Measurements from ENCODE around the gene CLHC1. TPM values are rescaled to one million over a fixed set of nuclear protein-coding genes. Genes with fewer than 3 reads are reported as not detected.

Gene CLHC1
- total and polyA plus RNA-seq, 10 of the 15 experiments (the other 5 are each of a cell fraction or from before 2014, with no cell fraction given) = 2.6 to 6.8 (median 4.7) TPM

GRCh38 chr2:55268907-55269644 is 37.0 kb upstream of the CLHC1 start, which contains the start of gene MTIF2:
Gene MTIF2 (minus strand): TSS chr2:55269231. CDS start chr2:55263858, 5,373 bp downstream.
- ChIA-PET RAD21 (ENCODE audit: unreplicated experiment) (interaction anchor here (1.1 kb wide), 1 partner anchor 9 kb away, joined by 3 read pairs; no protein-coding TSS in a partner anchor), CTCF (interaction anchor here (0.7 to 1.4 kb wide), 3 partner anchors 9 to 163 kb away, joined by 3 read pairs; no protein-coding TSS in a partner anchor), SMC1A (ENCODE audit: uncharacterized antibody, unreplicated experiment) (interaction anchor here (0.8 to 2.4 kb wide), 8 partner anchors 9 to 68 kb away, joined by 3 to 9 read pairs (median 3); no protein-coding TSS in a partner anchor), POLR2A (interaction anchor here (0.6 to 1.2 kb wide), 8 partner anchors 12 to 333 kb away, joined by 3 to 8 read pairs (median 3); partner anchors contain the start of genes CLHC1 and RPS27A)
- intact Hi-C loops (cut with micrococcal nuclease; ENCODE audit: unreplicated experiment) = loop anchor here (1.0 to 5.0 kb wide), 2 partner anchors 12 to 37 kb away; partner anchors contain the start of genes CLHC1 and RPS27A
- 1% methylated on average over 42 of the region's 43 CpGs for WGBS (ENCODE audit: insufficient coverage, insufficient replicate concordance, low lambda C conversion rate, missing lambda C conversion rate)
- no peaks in the 10 kb centered on the region for H3K9me3 ChIP-seq (replicated peaks; ENCODE audit: control insufficient read depth, insufficient read depth, low read length)
- peaks cover 11% of the 10 kb centered on the region for H3K79me2 ChIP-seq (ENCODE audit: control insufficient read depth, insufficient read depth, low read length)
- peak; percentile 99 for ATAC-seq
- no peaks in the 10 kb centered on the region for H3K27me3 ChIP-seq (replicated peaks in 1 of 2; ENCODE audit: control insufficient read depth in 2 of 2, insufficient read depth in 2 of 2, low read length in 1 of 2)
- H3K4me1 ChIP-seq (ENCODE audit: control insufficient read depth, insufficient read depth, low read length) = no peaks in the 10 kb centered on the region
- peaks cover 0 to 8% of the 10 kb centered on the region in 2 experiments; a peak in 1 of 4 replicates for H3K36me3 ChIP-seq (ENCODE audit: control insufficient read depth in 2 of 2, insufficient read depth in 2 of 2, low read length in 1 of 2)
- no peaks in the 10 kb centered on the region for H4K20me1 ChIP-seq (ENCODE audit: control insufficient read depth, insufficient read depth)
- H3K9ac ChIP-seq (ENCODE audit: control insufficient read depth, insufficient read depth, low read length) = peak within 1 kb of the TSS; percentile 98
- peak within 1 kb of the TSS; percentile 83 for H3K27ac ChIP-seq (ENCODE audit: control insufficient read depth, insufficient read depth)
- H2AFZ ChIP-seq (ENCODE audit: control insufficient read depth, low read depth, low read length) = peak within 1 kb of the TSS; percentile 98
- BruUV-seq (replicated peaks) = no TSS peak
- FAIRE-seq = peak; percentile 74
- in situ Hi-C loops (cut with MboI) = no loop called here
- DNase-seq (ENCODE audit: low read depth, low spot score) = peak; percentile 78
- H3K4me2 ChIP-seq (ENCODE audit: control insufficient read depth, insufficient read depth) = peak within 1 kb of the TSS; percentile 99
- peak within 1 kb of the TSS; percentile 85 for H3K4me3 ChIP-seq
- TF ChIP-seq RELA (IDR thresholded peaks at IDR 0.05; ENCODE audit: borderline replicate concordance, partially characterized antibody) = peak; percentile 87
- TF ChIP-seq JUND (IDR thresholded peaks at IDR 0.05; ENCODE audit: low read depth, low read length) = no peak
- no peak for TF ChIP-seq PAX8 (IDR thresholded peaks at IDR 0.05)
- TF ChIP-seq GABPA (IDR thresholded peaks at IDR 0.05; ENCODE audit: low read depth) = peak; percentile 100
- peak; percentile 67 for TF ChIP-seq SIN3A (IDR thresholded peaks at IDR 0.05; ENCODE audit: low read depth, low read length)
- TF ChIP-seq ZNF384 (IDR thresholded peaks at IDR 0.05; ENCODE audit: borderline replicate concordance, low read depth, low read length) = no peak; the same call in 1 of the 2 replicates
- peak; percentile 96 for TF ChIP-seq RELB (IDR thresholded peaks at IDR 0.05; ENCODE audit: low read depth)
- peak; percentile 86 for TF ChIP-seq MEF2A (IDR thresholded peaks at IDR 0.05; ENCODE audit: insufficient read depth, low read depth, low read length)
- TF ChIP-seq E2F4 (IDR thresholded peaks at IDR 0.05; ENCODE audit: low read depth, low read length) = no peak
- no peak for TF ChIP-seq ZNF274 (IDR thresholded peaks at IDR 0.05; ENCODE audit: insufficient read depth, insufficient read length)
- peak; percentile 91 for TF ChIP-seq ELK1 (IDR thresholded peaks at IDR 0.05; ENCODE audit: low read depth, low read length)
- TF ChIP-seq ZNF217 (IDR thresholded peaks at IDR 0.05) = no peak
- TF ChIP-seq POLR2A (IDR thresholded peaks at IDR 0.05; ENCODE audit: low read depth, low read length) = peak; percentile 96
- peak; percentile 41; the same call in 1 of the 2 replicates for TF ChIP-seq BCL11A (IDR thresholded peaks at IDR 0.05; ENCODE audit: low read depth, low read length)
- peak; percentile 62; the same call in 1 of the 2 replicates for TF ChIP-seq PAX5 (IDR thresholded peaks at IDR 0.05; ENCODE audit: borderline replicate concordance, low read depth, low read length)
- peak; percentile 79; the same call in 1 of the 2 replicates for TF ChIP-seq SMARCA5 (IDR thresholded peaks at IDR 0.05)
- TF ChIP-seq HCFC1 (IDR thresholded peaks at IDR 0.05; ENCODE audit: low read length) = peak; percentile 88
- no peak for TF ChIP-seq SUZ12 (IDR thresholded peaks at IDR 0.05; ENCODE audit: unreplicated experiment)
- TF ChIP-seq RB1 (IDR thresholded peaks at IDR 0.05; ENCODE audit: borderline replicate concordance) = peak; percentile 93
- no peak for TF ChIP-seq USF1 (IDR thresholded peaks at IDR 0.05; ENCODE audit: borderline replicate concordance, extremely low read length, insufficient read depth, low read depth, low read length)
